Measurements from ENCODE around the gene HSF5. TPM values are rescaled to one million over a fixed set of nuclear protein-coding genes. Genes with fewer than 3 reads are reported as not detected.

The HSF5 gene
- total RNA-seq, 4 donors from 2014 or later = 0.28 to 0.83 TPM; not detected in 2

- peaks cover 0 to 11% (median 0%) of the 10 kb centered on the region in 4 donors for H3K4me1 ChIP-seq
- H3K27ac ChIP-seq = no peak overlapping the region
- H3K27me3 ChIP-seq = no peaks in the 10 kb centered on the region
- no peak for TF ChIP-seq POLR2A (IDR thresholded peaks at IDR 0.05)
- TF ChIP-seq, protein P1, sequence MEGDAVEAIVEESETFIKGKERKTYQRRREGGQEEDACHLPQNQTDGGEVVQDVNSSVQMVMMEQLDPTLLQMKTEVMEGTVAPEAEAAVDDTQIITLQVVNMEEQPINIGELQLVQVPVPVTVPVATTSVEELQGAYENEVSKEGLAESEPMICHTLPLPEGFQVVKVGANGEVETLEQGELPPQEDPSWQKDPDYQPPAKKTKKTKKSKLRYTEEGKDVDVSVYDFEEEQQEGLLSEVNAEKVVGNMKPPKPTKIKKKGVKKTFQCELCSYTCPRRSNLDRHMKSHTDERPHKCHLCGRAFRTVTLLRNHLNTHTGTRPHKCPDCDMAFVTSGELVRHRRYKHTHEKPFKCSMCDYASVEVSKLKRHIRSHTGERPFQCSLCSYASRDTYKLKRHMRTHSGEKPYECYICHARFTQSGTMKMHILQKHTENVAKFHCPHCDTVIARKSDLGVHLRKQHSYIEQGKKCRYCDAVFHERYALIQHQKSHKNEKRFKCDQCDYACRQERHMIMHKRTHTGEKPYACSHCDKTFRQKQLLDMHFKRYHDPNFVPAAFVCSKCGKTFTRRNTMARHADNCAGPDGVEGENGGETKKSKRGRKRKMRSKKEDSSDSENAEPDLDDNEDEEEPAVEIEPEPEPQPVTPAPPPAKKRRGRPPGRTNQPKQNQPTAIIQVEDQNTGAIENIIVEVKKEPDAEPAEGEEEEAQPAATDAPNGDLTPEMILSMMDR (IDR thresholded peaks at IDR 0.05) = no peak
- DNase-seq = no peak
- H3K36me3 ChIP-seq = no peaks in the 10 kb centered on the region
- no peaks in the 10 kb centered on the region for H3K9me3 ChIP-seq
- no peak overlapping the region for H3K4me3 ChIP-seq
These were observed 46.1 kb upstream of the HSF5 start for GRCh38 chr17:58534331-58534730.

GRCh38 chr17:58533616-58534188, 45.5 kb upstream of the HSF5 start:
- H3K27ac ChIP-seq = no peak overlapping the region
- peaks cover 0 to 11% (median 0%) of the 10 kb centered on the region in 4 donors for H3K4me1 ChIP-seq
- H3K9me3 ChIP-seq = no peaks in the 10 kb centered on the region
- DNase-seq = no peak
- no peaks in the 10 kb centered on the region for H3K27me3 ChIP-seq
- H3K4me3 ChIP-seq = no peak overlapping the region
- no peaks in the 10 kb centered on the region for H3K36me3 ChIP-seq
- TF ChIP-seq, protein P1 (IDR thresholded peaks at IDR 0.05) = no peak
- no peak for TF ChIP-seq POLR2A (IDR thresholded peaks at IDR 0.05)

DNA sequence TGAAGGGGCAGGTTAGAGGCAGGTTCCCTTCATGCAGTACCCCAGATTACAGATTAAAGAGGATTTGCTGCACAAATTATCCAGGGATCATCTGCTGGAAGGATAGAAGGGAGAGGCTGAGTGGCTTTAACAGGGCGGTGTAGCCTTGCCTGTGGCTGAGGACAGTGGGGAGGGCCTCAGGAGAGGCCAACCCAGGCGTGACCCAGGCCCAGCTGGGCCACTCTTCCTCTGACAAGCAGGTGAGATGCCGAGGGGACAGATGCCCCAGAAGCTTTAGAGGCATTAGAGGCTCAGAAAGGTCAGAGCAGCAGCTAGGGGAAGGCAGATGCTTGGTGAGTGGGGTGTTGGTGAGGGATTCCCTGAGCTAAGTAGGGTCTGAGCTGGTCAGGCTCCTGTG, 44.3 kb upstream of the HSF5 start:
- H3K27me3 ChIP-seq = no peaks in the 10 kb centered on the region
- peak overlapping the region in 3 of 4 donors; percentile 41 to 64 (median 50) for H3K4me3 ChIP-seq
- no peak overlapping the region for H3K27ac ChIP-seq
- peaks cover 0 to 11% (median 0%) of the 10 kb centered on the region in 4 donors for H3K4me1 ChIP-seq
- TF ChIP-seq POLR2A (IDR thresholded peaks at IDR 0.05) = no peak
- TF ChIP-seq, protein P1 (IDR thresholded peaks at IDR 0.05) = no peak
- no peak for DNase-seq
- H3K36me3 ChIP-seq = no peaks in the 10 kb centered on the region
- no peaks in the 10 kb centered on the region for H3K9me3 ChIP-seq

DNA sequence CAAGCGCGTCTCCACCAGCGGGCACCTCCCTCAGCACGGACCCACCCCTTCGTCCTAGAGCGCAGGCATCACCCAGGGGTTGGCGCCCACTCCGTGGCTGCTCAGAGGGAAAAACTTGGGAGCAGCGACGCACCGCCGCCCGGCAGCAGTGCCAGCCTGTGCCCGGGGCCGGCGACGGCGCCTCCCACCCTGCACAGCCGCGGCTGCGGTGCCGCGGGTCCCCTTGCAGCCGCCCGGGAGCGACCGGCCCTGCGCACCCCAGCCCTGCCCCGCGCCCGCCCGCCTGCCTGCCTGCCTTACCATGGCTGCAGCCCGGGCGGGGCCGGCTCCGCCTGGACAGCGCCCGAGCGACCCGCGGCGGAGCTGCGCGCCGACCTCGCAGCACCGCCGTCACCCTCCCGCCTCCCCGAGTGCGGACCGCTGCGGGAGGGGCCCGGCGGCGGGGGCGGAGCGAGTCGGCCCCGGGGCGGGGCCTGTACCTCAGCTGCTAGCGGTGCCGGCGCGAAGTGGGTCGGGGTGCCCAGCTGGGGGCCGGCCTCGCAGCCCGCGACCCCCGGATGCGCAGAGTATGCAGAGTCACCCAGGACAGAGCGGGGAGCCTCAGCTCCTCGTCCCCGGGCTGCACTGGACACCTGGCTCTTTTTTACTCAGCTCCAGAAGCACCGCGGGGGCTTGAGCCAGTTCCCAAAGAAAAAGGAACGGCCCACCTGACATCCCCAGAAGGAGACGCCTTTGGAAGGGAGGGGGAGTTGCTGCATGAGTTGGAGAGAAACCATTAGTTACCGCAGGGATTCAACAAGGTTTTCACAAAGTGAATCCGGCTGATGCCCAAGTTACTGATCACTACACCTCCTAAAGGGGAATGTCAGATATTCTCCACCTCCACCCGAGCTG, 43.7 kb upstream of the HSF5 start:
- peak; percentile 54 to 74 (median 71) for DNase-seq
- Histone ChIP-seq H3K36me3 (no peaks in the 10 kb centered on the region), H3K4me3 (peak overlapping the region; percentile 41 to 73 (median 57)), H3K4me1 (peaks cover 0 to 11% (median 0%) of the 10 kb centered on the region in 4 donors), H3K27me3 (no peaks in the 10 kb centered on the region), H3K27ac (peak overlapping the region in 2 of 4 donors; percentile 44 to 59), H3K9me3 (no peaks in the 10 kb centered on the region)
- TF ChIP-seq, protein P1 (IDR thresholded peaks at IDR 0.05) = no peak
- no peak for TF ChIP-seq POLR2A (IDR thresholded peaks at IDR 0.05)

GRCh38 chr17:58531122-58531521, 42.9 kb upstream of the HSF5 start:
- H3K27ac ChIP-seq = peak overlapping the region in 2 of 4 donors; percentile 44 to 59
- no peak for DNase-seq
- TF ChIP-seq, protein P1 (IDR thresholded peaks at IDR 0.05) = no peak
- TF ChIP-seq POLR2A (IDR thresholded peaks at IDR 0.05) = no peak
- H3K4me1 ChIP-seq = peaks cover 0 to 11% (median 0%) of the 10 kb centered on the region in 4 donors
- no peaks in the 10 kb centered on the region for H3K27me3 ChIP-seq
- peak overlapping the region; percentile 41 to 73 (median 57) for H3K4me3 ChIP-seq
- H3K36me3 ChIP-seq = no peaks in the 10 kb centered on the region
- no peaks in the 10 kb centered on the region for H3K9me3 ChIP-seq

All from Peyer's patch (tissue), 4 donors.